Measurements from ENCODE around the gene CSTF3.

Gene CSTF3

DNA sequence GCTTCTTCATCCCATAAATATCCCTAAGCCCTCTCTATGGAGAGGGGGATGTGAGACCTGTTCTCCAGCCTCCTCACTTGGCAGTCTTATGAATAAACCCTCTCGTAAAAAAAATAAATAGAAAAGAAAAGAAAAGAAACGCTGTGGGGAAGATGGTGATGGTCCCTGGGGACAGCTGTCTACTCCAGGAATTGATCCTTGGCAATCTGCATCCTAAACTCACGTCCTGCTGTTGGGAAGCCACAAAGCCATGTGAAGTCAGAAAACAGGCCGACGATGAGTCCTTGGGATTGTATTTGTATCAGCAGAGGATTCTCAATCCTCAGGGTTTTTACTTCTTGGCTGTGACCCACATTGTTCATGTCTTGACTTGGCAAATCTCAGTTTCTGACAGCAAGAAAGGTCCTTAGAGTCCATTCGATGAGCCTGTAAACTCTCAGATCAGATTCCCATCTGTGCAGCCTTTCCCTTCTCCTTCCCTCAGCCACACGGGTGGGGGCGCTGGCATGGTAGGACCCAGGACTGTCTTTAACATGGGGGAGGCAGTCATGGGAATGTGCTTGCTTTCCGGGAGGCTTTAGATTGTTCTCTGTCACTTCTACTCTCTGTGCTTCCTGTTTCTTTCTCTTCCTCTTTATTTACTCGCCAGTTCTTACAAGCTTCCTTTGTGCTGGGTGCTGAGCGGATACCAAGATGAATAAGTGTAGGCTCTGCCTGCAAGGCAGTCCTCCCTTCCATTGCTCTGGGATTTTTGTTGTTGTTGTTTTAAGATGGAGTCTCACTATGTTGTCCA lies 97.1 kb downstream of the CSTF3 start:
- H3K4me3 ChIP-seq = no peak overlapping the region
- peak overlapping the region in 1 of 2 donors; percentile 31 for H3K27ac ChIP-seq
- DNase-seq (ENCODE audit: low spot score) = no peak
- no peak for TF ChIP-seq CTCF (IDR thresholded peaks at IDR 0.05)

GRCh38 chr11:33063326-33063881 lies 97.9 kb downstream of the CSTF3 start:
- no peak for TF ChIP-seq CTCF (IDR thresholded peaks at IDR 0.05)
- DNase-seq (ENCODE audit: low spot score) = no peak
- Histone ChIP-seq H3K4me3 (no peak overlapping the region), H3K27ac (no peak overlapping the region)

GRCh38 chr11:33062137-33062536 lies 99.1 kb downstream of the CSTF3 start:
- no peak for DNase-seq (ENCODE audit: low spot score)
- no peak overlapping the region for H3K27ac ChIP-seq
- H3K4me3 ChIP-seq = no peak overlapping the region
- TF ChIP-seq CTCF (IDR thresholded peaks at IDR 0.05) = no peak

DNA sequence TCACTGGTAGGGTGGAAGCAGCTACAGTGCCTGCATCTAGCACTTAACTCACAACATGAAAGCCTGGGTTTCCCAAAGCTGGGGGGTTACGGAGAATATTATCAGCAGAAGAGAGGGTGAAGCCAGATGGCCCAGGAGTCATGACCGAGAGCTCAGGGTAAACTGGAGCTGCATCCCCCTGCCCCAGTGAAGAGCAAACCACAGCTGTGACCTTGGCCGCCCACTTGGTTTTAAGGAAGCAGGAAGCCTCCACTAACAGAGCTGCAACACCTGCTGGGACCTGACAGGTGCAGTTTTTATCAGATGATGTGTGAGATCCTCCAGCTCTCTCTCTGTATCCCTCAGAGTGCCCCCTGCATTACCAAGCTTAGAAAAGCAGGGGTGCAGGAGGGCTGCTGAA lies 101.0 kb downstream of the CSTF3 start:
- Histone ChIP-seq H3K27ac (no peak overlapping the region), H3K4me3 (no peak overlapping the region)
- DNase-seq (ENCODE audit: low spot score) = no peak
- no peak for TF ChIP-seq CTCF (IDR thresholded peaks at IDR 0.05)

DNA sequence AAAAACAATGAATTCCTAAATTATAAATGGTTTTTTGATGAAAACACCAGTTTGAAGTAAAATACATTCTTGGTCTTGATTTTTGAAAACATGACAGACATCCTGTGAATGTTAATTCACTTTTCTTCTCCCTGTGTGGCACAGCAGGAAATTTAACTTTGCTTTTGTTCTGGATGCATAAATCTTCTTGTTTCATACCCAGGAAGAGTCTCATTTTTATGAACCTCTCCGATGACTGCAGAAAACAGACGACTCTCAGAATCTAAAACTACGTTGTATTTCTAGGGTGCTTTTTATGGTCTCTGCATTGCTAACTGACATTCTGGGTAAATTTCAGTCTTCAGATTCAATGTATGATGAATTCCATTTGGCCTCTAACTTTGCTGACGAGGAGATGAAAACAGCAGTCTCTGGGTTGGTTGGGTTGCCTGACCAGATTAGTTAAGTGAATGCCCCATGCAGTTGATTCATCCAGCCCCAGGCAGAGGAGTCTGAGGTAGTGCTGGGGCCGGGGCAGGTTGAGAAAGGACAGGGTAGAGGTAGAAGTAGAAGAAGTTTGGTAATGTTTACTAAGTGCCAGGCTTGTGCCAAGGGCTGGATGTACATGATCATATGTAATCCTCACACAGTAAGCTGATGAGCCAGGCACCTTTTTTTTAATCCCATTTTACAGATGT lies 101.8 kb downstream of the CSTF3 start:
- Histone ChIP-seq H3K4me3 (no peak overlapping the region), H3K27ac (no peak overlapping the region)
- no peak for DNase-seq (ENCODE audit: low spot score)
- TF ChIP-seq CTCF (IDR thresholded peaks at IDR 0.05) = no peak

DNA sequence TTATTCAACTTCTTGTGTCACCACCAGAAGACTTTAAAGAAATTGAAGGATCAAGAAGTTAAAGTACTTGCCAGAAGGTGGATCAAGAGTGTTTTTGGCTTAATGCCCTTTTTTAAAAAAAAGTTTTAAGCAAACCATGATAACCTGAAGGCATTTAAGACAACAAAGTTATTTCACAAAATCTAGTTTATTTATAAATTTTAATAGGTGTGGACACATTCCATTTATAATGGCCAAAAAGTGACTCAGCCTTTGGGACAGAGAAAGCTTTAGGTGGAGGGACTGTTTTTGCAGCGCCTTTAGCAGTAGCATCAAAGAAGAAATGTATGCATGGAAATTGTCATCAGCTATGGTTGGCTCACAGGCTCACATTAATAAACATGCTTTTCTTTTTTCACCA lies 104.0 kb downstream of the CSTF3 start:
- no peak for TF ChIP-seq CTCF (IDR thresholded peaks at IDR 0.05)
- DNase-seq (ENCODE audit: low spot score) = no peak
- Histone ChIP-seq H3K27ac (no peak overlapping the region), H3K4me3 (no peak overlapping the region)
